Activated naive CD4-positive, alpha-beta T cell treated with anti-CD3 and anti-CD28 coated beads, Interleukin-2, amount 50 U/mL, for 72 hours (primary cell): Measurements from ENCODE around the gene ATR. TPM values are rescaled to one million over a fixed set of nuclear protein-coding genes. Genes with fewer than 3 reads are reported as not detected.
"Not testable (repeated sequence)": the region's sequence is repeated elsewhere in the genome, so short reads cannot be mapped to it uniquely, and the experiment has no call there.

Experiments
- ATAC-seq, 2 donors: fragments of 150-1000 bp; cut with Tn5 transposase; 2 replicates each; pipeline ENCODE4 v1.10.0; 2021; ENCODE audit warnings: mild to moderate bottlenecking in 2 of 2, moderate library complexity in 2 of 2
- DNase-seq, 2 donors: peaks; one replicate each; pipeline ENCODE4 v3.0.0; 2021 to 2022; ENCODE audit warnings: low spot score in 2 of 2
- H3K27ac Mint-ChIP-seq, 2 donors: one replicate each; pipeline ENCODE4 v1.8.0; 2022; ENCODE audit warnings: mild to moderate bottlenecking in 2 of 2, mixed read lengths in 2 of 2
- H3K36me3 Mint-ChIP-seq, 2 donors: one replicate each; pipeline ENCODE4 v1.8.0; 2022; ENCODE audit warnings: mixed read lengths in 2 of 2
- H3K9me3 Mint-ChIP-seq, 2 donors: one replicate each; pipeline ENCODE4 v1.8.0; 2022; ENCODE audit warnings: mixed read lengths in 2 of 2
- total RNA-seq, 2 donors: library from RNA; stranded (reverse); gene quantifications; one replicate each; pipeline ENCODE4 v1.2.3, GENCODE V29; 2022

ATR gene
- total RNA-seq, 2 donors from 2014 or later = 33.1 to 45.0 TPM

DNA sequence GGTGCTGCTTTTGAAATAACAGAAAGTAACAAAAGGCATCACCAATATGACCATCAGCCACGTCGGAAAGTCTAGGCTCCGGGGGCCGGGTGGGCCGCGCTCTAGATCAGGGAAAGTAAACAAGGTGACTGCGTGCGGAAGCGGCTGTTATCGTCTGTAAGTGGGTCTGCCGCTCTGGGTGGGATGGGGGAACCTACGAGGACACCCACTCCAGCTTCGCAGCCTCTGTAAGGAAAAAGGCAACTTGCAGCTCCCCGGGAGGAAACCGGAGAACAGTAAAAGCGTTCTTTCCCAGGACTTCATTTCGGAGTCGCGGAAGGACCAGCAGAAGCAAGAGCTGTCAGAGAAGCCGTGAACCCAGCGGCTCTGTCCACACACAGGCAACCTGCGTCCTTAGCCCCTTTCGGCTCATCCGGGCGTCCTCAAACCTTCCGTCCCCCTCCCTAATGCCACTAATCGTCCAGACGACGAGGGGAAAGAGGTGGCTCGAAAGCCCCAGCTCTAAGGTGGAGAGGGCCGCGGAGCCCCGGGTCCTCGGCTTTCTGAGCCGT lies 131.2 kb downstream of the ATR start:
- DNase-seq = peak; percentile 49 to 63
- peak; percentile 22 to 33 for ATAC-seq
- Mint-ChIP-seq H3K27ac (peak overlapping the region; percentile 99 to 100), H3K9me3 (peaks cover 0 to 5% of the 10 kb centered on the region in 2 donors), H3K36me3 (peaks cover 24 to 39% of the 10 kb centered on the region in 2 donors)

DNA sequence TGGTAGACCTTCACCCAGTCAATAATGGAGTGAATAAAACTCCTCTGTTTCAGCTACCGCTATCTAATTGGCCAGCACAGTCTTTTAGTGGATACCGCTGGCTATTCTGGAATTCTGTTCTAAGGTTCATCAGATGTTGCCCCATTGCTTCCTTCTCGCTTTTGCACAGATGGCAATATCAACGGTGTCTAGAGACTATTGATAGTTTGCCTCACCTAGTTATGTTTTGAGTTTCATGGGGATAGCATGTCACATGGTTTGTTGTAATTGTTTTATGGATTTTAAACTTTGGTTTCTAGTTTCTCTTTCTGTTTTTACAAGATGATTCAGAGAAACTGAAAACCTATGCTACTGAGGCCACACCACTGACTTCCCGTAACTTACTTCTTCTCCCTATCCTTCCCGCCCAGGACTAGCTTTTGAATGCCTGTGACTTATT lies 132.7 kb downstream of the ATR start:
- peak; percentile 69 to 74 for ATAC-seq
- Mint-ChIP-seq H3K36me3 (peaks cover 24 to 39% of the 10 kb centered on the region in 2 donors), H3K9me3 (peaks cover 0 to 5% of the 10 kb centered on the region in 2 donors), H3K27ac (peak overlapping the region; percentile 99 to 100)
- peak in 1 of 2 donors; percentile 24 for DNase-seq

DNA sequence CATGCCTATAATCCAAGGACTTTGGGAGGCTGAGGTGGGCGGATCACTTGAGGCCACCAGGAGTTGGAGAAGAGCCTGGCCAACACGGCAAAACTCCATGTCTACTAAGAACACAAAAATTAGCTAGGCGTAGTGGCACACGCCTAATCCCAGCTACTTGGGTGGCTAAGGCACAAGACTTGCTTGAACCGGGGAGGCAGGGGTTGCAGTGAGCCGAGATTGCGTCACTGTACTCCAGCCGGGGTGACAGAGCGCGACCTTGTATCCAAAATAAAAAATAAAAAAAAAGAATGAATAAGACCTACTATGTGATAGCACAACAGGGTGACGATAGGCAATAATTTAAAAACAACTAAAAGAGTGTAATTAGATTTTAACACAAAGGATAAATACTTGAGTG lies 134.2 kb downstream of the ATR start:
- ATAC-seq (no peak), DNase-seq (no peak)
- Mint-ChIP-seq H3K27ac (peak overlapping the region in 1 of 2 donors; percentile 100), H3K36me3 (peaks cover 24 to 41% of the 10 kb centered on the region in 2 donors), H3K9me3 (peaks cover 0 to 5% of the 10 kb centered on the region in 2 donors)

DNA sequence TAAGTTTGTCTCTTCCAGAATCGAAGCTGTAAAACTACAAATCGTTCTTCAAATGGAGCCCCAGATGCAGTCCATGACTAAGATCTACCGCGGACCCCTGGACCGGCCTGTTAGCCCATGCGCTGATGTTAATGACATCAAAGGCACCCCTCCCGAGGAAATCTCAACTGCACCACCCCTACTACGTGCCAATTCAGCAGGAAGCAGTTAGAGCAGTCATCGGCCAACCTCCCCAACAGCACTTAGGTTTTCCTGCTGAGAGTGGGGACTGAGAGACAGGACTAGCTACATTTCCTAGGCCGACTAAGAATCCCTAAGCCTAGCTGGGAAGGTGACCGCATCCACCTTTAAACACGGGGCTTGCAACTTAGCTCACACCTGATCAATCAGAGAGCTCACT lies 135.5 kb downstream of the ATR start:
- H3K9me3 Mint-ChIP-seq, DNase-seq, ATAC-seq: not testable (repeated sequence)
- Mint-ChIP-seq H3K36me3 (peaks cover 20 to 43% of the 10 kb centered on the region in 2 donors), H3K27ac (peak overlapping the region in 1 of 2 donors; percentile 82)

DNA sequence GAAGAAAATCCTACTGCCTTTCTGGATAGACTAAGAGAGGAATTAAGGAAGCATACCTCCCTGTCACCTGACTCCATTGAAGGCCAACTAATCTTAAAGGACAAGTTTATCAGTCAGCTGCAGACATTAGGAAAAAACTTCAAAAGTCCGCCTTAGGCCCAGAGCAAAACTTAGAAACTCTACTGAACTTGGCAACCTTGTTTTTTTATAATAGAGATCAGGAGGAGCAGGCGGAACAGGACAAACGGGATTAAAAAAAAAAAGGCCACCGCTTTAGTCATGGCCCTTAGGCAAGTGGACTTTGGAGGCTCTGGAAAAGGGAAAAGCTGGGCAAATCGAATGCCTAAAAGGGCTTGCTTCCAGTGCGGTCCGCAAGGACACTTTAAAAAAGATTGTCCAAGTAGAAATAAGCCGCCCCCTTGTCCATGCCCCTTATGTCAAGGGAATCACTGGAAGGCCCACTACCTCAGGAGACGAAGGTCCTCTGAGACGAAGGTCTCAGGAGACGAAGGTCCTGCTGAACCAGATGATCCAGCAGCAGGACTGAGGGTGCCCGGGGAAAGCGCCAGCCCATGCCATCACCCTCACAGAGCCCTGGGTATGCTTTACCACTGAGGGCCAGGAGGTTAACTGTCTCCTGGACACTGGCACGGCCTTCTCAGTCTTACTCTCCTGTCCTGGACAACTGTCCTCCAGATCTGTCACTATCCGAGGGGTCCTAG lies 138.9 kb downstream of the ATR start:
- H3K36me3 Mint-ChIP-seq = peaks cover 0 to 23% of the 10 kb centered on the region in 2 donors
- H3K9me3 Mint-ChIP-seq, ATAC-seq, H3K27ac Mint-ChIP-seq, DNase-seq: not testable (repeated sequence)

DNA sequence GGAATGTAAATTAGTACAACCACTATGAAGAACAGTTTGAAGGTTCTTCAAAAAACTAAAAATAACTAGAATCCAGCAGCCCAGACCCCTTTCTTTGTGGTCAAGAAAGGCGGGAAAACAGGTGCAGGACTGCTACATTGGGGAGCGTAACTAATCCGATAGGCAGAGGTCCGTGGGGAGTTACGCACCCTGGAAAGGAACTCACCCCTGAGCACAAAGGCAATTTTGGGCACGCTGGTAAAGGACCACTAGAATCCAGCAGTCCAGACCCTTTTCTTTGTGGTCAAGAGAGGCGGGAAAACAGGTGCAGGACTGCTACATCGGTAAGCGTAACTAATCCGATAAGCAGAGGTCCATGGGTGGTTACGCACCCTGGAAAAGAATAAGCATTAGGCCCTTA lies 140.4 kb downstream of the ATR start:
- H3K36me3 Mint-ChIP-seq = peaks cover 0 to 13% of the 10 kb centered on the region in 2 donors
- H3K9me3 Mint-ChIP-seq, ATAC-seq, H3K27ac Mint-ChIP-seq, DNase-seq: not testable (repeated sequence)

DNA sequence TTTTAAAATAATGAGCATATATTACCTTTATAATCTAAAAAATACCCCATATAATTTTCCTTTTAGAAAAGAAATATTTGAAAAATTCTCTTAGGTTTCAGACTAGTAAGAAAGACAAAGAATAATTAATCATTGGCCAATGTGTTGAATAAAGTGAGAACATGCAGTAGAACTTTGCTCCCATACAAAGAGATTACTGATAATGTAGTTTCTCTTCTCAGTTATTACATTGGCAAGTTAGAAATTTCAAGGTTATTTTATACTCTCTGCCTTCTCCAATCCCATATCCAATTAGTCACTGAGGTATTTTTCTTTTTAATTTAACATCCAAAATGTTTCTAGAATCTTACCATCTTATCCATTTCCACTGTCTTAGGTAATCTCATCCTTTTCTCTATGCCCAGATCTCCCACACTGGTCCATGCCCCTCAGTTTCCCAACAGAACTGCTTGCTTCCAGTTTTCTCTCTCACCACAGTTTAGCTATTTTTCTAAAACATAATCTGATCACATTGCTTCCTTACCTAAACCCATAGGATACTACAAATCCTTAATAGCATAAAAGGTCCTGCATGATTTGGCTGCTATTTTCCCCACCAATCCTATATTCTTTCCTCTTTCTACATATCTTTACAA lies 141.5 kb downstream of the ATR start:
- no peak for ATAC-seq
- H3K9me3 Mint-ChIP-seq = no peaks in the 10 kb centered on the region
- H3K36me3 Mint-ChIP-seq = peaks cover 0 to 9% of the 10 kb centered on the region in 2 donors
- peak overlapping the region in 1 of 2 donors; percentile 18 for H3K27ac Mint-ChIP-seq
- no peak for DNase-seq

DNA sequence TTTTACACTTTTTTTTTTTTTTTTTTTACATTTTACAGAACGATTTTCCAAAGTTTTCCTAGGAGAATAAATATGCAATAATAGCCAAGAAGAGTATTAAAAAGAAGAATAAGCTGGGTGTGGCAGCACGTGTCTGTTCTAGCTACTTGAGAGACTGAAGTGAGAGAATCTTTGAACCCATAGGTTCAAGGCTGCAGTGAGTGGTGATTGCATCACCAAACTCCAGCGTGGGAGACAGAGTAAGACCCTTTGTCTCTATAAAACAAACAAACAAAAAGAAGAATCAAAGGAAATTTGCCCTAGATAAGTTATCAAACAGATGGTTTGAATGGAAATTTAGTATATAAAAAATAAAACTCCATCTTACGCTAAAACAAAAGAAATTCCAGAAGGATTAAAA lies 144.0 kb downstream of the ATR start:
- peaks cover 0 to 24% of the 10 kb centered on the region in 2 donors for H3K36me3 Mint-ChIP-seq
- DNase-seq (no peak), ATAC-seq (no peak)
- H3K9me3 Mint-ChIP-seq = no peaks in the 10 kb centered on the region
- H3K27ac Mint-ChIP-seq = no peak overlapping the region

DNA sequence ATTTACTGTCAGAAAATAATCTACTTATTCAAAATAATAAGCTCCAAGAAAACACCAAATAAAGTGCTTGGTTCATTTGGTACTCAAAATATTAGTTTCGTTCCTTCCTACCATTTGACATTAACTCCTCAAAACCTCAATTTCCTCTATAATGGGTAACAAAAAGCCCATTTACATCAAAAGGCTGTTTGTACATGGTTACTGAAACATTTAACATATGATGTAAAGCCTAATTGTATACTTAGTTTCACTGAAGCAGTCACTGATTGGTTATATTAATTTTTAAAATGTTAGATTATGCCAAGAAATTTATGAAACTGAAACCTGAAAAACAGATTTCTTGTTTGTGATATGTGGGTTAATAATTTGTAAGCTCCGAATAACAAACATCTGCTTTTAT lies 145.4 kb downstream of the ATR start:
- peaks cover 7 to 29% of the 10 kb centered on the region in 2 donors for H3K36me3 Mint-ChIP-seq
- DNase-seq (no peak), ATAC-seq (no peak)
- H3K27ac Mint-ChIP-seq = no peak overlapping the region
- H3K9me3 Mint-ChIP-seq = no peaks in the 10 kb centered on the region

DNA sequence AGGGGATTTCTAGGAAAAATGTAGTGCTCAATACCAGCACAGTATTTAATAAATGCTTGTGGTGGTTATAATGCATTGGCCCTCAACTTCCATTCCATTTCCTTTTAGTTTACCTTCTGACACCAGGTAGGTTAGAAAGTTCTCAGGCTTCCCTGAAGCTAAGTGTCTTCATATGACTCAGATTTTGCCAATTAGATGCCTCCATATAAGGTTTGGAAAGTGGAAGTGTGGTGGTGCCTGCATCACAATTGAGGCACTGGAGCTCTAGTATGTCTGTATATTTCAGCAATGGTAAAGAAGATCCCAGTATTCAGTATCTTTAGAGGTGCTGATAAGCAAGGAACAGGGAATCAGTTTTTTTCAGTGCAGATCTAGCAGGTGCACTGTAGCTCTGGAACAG lies 149.0 kb downstream of the ATR start:
- no peaks in the 10 kb centered on the region for H3K9me3 Mint-ChIP-seq
- ATAC-seq = peak; percentile 64 to 84
- peak overlapping the region in 1 of 2 donors; percentile 6 for H3K27ac Mint-ChIP-seq
- H3K36me3 Mint-ChIP-seq = peaks cover 7 to 35% of the 10 kb centered on the region in 2 donors
- DNase-seq = no peak

DNA sequence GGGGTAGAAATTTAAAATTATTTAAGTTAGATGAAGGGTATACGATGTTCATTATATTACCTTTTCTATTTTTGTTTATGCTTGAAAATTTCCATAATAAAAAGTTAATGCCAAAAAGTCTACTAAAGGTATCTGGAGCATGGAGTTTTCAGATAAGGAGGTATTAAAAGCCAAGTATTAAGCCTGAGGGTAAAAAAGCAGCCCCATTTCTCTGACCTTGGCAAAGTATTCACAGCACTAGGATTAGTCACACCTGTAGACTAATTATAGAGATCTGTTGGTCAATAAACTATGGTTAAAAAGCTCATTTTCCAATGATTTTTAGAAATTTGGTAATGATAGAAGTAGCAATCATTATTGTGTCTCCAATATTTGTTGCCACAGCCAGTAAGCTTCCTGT lies 153.8 kb downstream of the ATR start:
- Mint-ChIP-seq H3K9me3 (no peaks in the 10 kb centered on the region), H3K36me3 (peaks cover 7 to 31% of the 10 kb centered on the region in 2 donors), H3K27ac (no peak overlapping the region)
- ATAC-seq (no peak), DNase-seq (no peak)

DNA sequence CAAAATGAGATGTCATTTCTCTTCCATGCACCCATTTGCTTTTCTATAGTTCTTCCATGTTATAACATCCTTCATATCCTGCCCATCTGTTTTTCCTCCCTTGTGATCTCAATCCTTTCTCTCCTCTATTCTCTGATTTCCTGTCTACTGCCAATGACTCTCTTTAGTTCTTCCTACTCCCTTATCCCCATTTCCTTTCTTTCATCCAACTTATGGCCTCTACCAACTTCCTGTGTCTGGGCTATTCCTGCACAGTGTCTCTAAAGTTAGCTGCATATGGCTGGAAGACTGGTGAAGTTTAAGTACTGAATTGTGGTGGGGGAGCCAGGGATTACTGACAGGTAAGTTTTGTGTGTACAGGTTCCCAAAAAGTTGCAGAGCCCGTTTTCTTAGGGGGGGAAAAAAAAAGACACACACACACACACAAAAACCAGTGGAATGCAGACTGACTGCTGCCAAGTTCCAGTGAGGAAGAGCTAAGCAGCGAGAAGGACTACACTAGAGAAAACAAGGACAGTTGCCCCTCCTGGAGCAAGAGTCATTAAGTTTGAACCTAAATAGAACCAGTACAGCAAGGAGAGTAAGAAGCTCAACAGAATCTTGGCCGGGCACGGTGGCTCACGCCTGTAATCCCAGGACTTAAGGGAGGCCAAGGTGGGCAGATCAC lies 159.5 kb downstream of the ATR start:
- H3K27ac Mint-ChIP-seq = no peak overlapping the region
- peaks cover 0 to 8% of the 10 kb centered on the region in 2 donors for H3K36me3 Mint-ChIP-seq
- H3K9me3 Mint-ChIP-seq = no peaks in the 10 kb centered on the region
- DNase-seq (no peak), ATAC-seq (no peak)

DNA sequence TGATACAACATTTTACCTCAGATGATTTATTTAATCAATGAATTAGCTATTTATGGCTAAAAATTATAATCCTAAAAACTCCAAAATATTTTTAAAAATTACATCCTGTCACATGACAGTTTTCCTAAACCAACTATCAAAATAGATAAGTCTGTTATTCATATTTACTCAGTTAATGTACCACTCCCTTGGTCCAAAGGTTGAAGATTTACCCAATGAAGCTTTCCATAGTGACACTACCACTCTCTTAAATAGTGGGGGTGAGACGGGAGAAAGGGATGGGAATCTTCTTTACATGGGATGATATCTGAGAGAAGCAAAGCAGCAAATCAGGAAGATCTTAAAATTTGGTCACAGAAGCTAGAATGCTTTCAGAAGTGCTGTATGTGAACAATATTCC lies 161.2 kb downstream of the ATR start:
- Mint-ChIP-seq H3K36me3 (peaks cover 0 to 2% of the 10 kb centered on the region in 2 donors), H3K9me3 (no peaks in the 10 kb centered on the region), H3K27ac (no peak overlapping the region)
- ATAC-seq (no peak), DNase-seq (no peak)

DNA sequence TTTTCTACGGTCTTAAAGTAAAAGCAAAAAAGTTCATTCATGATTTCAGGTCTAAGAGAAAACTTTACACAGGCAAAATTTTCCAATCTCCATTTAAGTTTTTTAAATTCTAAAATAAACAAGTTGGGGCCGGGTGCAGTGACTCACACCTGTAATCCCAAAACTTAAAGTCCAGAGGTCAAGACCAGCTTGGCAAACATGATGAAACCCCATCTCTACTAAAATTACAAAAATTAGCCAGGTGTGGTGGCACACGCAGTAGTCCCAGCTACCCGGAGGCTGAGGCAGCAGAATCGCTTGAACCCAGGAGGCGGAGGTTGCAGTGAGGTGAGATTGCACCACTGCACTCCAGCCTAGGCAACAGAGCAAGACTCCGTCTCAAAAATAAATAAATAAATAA lies 178.0 kb downstream of the ATR start:
- not testable (repeated sequence) for ATAC-seq, H3K27ac Mint-ChIP-seq, H3K9me3 Mint-ChIP-seq, DNase-seq
- H3K36me3 Mint-ChIP-seq = peaks cover 6 to 35% of the 10 kb centered on the region in 2 donors
